ENCODE results near the gene VGLL2.
A peak's percentile ranks its signal among the peaks of the same experiment; 100 is the strongest.

VGLL2 gene

DNA sequence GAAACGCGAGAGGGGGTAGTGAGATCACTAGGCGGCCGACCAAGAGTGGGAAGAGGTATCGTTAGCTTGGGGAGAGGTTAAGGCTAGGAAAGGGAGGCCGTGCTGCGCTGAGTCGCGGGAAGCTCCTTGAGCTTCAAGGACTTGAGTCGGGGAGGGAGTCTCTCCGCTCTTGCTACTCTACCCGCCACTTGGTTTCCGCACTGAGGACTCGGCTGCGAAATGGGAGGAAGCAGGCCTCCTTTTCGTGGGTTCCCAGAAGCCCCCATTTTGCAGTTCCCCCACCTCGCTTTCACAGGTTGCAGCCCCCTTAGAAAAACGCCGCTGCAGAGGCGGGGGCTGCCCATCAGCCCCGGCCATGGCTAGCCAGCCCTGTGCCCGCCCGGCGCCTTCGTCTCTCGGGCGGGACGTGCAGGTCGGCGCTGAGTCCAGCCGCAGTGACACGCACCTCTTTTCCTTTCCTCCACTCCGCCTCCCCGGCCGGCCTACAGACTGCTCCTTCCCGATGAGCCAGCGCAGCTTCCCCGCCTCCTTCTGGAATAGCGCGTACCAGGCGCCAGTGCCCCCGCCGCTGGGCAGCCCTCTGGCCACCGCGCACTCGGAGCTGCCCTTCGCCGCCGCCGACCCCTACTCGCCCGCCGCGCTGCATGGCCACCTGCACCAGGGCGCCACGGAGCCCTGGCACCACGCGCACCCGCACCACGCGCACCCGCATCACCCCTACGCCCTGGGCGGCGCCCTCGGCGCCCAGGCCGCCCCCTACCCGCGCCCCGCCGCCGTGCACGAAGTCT, 4.9 kb downstream of the VGLL2 start:
- DNase-seq = no peak

DNA sequence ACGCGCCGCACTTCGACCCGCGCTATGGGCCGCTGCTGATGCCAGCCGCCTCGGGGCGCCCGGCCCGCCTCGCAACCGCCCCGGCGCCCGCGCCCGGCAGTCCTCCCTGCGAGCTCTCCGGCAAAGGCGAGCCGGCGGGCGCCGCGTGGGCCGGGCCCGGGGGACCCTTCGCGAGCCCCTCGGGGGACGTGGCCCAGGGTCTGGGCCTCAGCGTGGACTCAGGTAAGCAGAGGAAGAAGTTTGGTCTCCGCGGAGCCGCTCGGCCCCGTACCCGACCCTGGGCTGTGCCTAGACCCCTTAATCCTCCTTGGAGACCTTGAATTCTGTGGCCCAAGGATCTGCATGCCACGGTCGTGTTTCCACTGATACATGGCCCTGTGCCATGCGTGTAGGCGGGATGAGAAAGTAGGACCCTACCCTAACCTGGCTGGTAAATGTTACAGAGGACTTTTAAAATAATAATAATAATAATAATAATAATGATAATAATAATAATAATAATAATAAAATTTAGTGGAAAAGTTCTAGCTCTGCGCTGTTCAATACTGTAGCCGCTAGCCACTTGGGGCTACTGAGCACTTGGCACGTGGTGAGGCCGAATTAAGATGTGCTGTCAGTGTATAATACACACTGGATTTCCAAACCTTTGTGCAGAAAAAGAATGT, 5.6 kb downstream of the VGLL2 start:
- DNase-seq = no peak

DNA sequence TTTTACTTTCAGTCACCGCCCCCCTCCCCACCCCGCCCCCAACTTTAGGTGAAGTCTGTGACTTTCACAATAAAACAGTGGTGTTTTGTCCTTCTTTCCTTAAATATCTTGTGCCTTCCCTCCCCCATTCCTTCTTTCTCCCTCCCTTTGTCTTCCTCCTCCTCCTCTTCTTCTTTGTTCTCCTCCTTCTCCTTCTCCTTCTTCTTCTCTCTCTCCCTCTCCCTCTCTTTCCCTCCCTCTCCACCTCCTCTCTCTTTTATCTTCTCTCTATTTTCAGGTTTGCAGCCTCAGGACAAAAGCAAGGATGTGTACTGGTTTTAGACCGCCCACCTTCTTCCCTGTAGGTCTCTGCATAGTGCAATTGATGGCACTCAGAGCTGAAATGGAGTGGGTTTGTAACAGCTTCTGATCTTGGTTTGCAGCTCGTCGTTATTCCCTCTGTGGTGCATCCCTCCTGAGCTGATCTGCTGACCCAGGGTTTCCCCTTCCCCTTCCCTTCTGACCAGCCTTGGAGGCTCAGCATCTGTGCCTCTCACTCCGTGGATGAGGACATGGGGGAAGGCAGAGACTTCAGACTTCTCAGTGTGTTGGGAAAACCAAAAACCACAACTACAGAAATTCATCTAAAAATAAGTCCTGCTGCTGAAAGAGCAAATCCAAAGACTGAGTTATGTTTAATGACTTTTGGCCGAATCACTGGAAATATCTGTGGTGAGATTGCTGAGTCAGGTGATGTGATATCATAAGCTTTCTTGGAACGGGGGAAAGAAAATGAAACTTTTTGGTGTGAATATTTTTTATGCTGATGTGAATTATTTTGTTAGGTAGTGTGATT, 6.9 kb downstream of the VGLL2 start:
- DNase-seq = peak; percentile 14

- DNase-seq = no peak
These were observed 7.5 kb downstream of the VGLL2 start for GRCh38 chr6:117272891-117273290.

- no peak for DNase-seq
These were observed 9.8 kb downstream of the VGLL2 start for GRCh38 chr6:117275205-117275604.

DNA sequence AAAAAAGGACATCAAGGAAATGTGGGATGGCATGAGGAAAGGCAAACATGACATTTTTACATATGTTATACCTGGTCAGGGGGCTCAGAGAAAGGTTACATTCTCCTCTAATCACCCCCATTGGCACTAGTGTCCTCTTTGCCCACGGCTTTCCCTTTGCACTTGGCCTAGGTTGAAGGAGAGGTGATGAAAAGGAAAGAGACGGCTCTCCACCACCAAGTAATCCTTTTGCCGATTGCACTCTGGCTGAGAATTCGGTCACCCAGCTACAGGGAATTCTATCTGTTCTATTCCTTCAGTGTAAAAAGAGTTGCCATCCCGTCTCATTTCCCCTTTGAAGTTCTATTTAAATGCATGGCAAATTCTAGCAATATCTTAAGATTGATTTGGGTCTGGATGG, 10.4 kb downstream of the VGLL2 start:
- no peak for DNase-seq

DNA sequence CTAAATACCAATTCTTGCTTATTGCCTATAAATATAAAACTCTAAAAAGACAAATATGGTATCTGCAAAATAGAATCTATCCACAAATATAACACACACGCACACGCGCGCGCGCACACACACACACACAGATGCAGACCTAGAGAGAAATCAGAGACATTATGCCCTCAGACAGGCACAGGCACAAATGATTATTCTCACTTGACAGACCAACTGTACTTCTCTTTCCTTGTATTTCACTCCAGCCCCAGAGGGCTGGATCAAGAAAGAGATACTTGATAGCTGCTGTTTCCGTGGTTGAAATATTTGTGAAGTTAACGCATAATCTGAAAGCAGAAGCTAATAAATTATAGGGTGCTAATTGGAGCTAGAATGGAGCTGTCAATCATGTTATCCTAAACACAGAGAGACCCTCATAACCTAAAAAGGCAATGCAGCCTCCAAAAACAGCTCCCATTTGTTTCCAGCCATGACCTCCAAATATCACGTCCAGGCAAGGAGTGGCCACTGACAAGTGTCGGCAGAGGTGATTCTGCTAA, 11.5 kb downstream of the VGLL2 start:
- DNase-seq = no peak

DNA sequence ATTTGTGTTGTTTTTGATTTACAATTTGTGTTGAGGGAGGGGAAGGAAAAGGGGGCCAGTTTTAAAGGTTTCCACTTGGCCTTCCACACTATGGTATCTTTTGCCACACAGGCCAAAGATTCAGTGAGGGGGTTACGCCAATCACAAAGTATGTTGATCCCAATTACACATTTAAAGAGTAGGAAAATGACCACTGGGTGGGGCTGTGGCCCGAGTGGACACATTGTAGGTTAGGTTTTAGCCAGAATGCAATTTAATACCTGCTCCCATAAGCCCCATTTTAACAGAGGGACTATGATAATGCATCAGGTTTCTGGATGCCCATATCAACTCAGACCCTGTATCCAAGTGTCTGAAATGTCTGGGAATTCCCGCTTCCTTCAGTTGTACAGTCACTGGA, 15.6 kb downstream of the VGLL2 start:
- no peak for DNase-seq

DNA sequence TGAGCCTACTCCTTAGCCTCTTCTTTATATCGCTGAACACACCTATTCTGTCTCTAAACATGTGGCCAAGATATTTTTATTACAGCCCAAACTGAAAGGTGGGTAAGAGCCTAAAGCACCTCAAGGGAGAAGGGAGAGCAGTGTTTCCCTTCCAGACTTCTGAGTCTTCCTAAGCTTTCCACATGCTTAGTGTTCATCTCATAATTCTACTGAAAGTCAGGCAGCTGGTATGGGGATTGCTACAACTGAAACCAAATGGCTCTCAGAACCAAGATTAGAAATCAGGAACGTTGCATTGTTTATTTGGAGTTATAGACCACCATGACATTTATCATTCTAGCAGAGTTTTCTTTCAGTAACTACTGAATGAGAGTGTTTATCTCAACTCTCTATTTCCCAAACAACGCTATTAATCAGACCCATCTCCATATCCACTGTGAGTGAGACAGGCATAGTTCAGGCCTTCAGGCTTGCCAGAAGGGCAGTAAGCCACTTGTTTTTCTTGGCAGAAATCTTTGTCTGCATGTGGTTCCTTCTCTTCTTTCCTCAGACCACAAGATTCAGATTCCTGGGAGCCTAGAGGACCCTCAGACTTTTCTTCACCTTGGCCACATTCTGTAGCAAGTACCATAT, 22.8 kb downstream of the VGLL2 start:
- DNase-seq = no peak

- no peak for DNase-seq
These were observed 25.0 kb downstream of the VGLL2 start for GRCh38 chr6:117290173-117290846.

DNA sequence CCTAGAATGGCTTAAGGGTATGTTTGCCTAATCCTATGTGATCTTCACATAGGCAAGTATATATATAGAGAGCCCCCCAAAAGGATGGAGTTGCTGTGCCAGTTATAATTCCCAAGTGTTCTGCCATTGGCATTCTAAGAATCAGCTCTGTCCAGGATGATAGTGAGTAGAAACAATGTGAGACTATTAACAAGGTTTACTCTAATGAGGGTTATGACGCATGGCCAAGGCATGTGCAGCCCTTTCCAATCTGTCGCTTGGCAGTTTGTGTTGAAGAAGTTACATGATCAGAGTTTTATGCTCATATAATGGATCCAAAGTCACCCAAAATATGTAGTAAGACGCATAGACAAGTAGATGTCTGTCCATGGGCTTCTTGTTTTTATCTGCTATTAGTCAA, 33.6 kb downstream of the VGLL2 start:
- DNase-seq = no peak

DNA sequence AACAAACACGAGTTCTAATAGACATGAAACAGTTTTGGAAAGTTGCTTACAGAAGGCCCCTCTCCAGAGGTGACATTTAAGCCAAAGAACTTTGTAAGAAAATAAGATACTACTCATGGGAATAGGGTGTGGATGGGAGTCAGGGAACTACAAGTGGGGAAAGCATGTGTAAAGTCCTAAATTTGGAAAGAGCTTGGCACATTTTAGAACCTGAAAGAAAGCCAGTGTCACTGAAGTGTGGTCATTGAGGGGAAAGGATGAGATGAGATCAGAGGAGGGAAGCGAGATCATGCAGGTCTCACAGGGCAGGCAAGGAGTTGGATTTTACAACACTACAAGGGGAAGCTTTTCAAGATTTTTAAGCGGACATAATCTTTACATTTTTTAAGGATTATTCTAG, 38.0 kb downstream of the VGLL2 start:
- no peak for DNase-seq

GRCh38 chr6:117304446-117304845, 39.1 kb downstream of the VGLL2 start:
- DNase-seq = no peak

DNA sequence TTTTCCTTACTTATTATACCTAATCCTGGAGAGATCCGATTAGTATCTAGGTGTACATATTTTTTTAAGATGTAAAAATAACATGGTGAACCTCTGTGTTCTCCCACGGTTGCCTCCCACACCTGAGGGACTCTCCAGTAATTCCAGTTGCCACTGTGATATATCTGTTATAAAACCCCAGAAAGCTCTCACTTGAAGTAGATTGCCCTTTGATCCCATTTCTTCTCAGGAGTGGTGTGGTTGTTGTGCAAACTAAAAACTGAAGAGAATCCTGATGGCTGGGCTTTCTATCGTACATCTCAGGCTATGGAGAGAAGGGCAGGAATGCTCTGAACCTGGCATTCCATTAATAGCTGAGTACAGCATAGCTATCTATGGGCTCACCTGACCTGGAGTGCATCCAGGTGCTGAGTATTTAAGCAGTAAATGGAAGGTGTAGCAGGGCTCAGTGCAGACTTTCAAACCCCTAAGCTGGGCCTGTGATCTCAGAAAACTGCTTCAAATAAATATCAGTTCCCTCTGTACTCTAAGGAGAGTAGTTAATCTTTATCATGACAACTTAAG, 41.0 kb downstream of the VGLL2 start:
- DNase-seq = no peak

GRCh38 chr6:117307655-117308054, 42.3 kb downstream of the VGLL2 start:
- no peak for DNase-seq

- DNase-seq = no peak
These were observed 43.7 kb downstream of the VGLL2 start for GRCh38 chr6:117309069-117309468.

- DNase-seq = no peak
These were observed 44.3 kb downstream of the VGLL2 start for GRCh38 chr6:117309611-117310010.

GRCh38 chr6:117311310-117311709, 46.0 kb downstream of the VGLL2 start:
- no peak for DNase-seq

GRCh38 chr6:117311726-117312125, 46.4 kb downstream of the VGLL2 start:
- no peak for DNase-seq

DNA sequence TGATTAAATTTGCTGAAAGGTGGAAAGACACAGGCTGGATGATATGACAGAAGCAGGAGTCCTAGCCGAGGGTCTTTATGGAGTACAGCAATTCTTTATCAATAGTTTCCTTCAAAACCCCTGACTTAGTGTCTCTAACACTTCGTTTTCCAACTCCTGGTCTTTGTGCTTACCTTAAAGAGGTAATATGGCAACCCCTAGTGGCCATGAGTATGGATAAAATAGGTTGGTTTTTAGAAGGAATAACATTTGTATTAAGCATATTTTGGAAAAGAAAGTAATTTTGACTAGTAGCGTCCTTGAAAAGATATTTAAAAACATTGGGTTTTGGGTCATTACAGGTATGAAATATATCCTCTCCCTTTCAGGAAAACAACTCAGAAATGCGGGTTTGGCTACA, 51.9 kb downstream of the VGLL2 start:
- DNase-seq = peak; percentile 1

All from fibroblast of skin of right quadriceps (primary cell).